A549 (cell line): ENCODE measurements around the gene OR9A2. TPM values are rescaled to one million over a fixed set of nuclear protein-coding genes. Genes with fewer than 3 reads are reported as not detected.

ENCODE experiments used
- ATAC-seq, 2 experiments: fragments of 200-7000 bp in 1 of 2; fragments of >200 bp in 1 of 2; cut with Nextera tagmentation in 1 of 2; cut with Tn5 transposase in 1 of 2; 3 replicates each; pipeline versions ENCODE4 v1.8.0 to v1.9.1; 2018 to 2020; ENCODE audit warnings: mild to moderate bottlenecking in 1 of 2, moderate library complexity in 1 of 2
- CTCF ChIA-PET: fragments of 300-600 bp; sonication (Branson Sonifier 250); formaldehyde crosslinking; extraction: SDS; loops from one replicate; lab custom pipeline; 2021; ENCODE audit warnings: antibody characterized with exemption, inconsistent platforms; lab: Yijun Ruan, JAX
- POLR2A ChIA-PET: fragments of 350-600 bp; formaldehyde crosslinking; extraction: SDS; loops from one replicate; lab custom pipeline; 2021; ENCODE audit warnings: antibody characterized with exemption, inconsistent platforms; lab: Yijun Ruan, JAX
- DNase-seq, 2 experiments: peaks; one replicate each; pipeline versions ENCODE4 v3.0.0 to v3.0.0-alpha.2; 2011 to 2016; ENCODE audit warnings: low read depth in 1 of 2, low spot score in 1 of 2
- FAIRE-seq: peaks from 2 replicates; lab custom pipeline; 2011; peaks lifted over from hg19 to GRCh38; lab: Jason Lieb, UNC
- H3K27ac ChIP-seq, 2 experiments: fragments of >200 bp; sonication (Bioruptor Twin); formaldehyde crosslinking; 3 replicates each; pipeline ENCODE4 v1.5.1; 2016 to 2017
- H3K4me1 ChIP-seq: fragments of >200 bp; sonication (Bioruptor Twin); formaldehyde crosslinking; 3 replicates; pipeline ENCODE4 v1.6.1; 2016
- H3K4me2 ChIP-seq: fragments of >200 bp; sonication (Bioruptor Twin); formaldehyde crosslinking; 3 replicates; pipeline ENCODE4 v1.6.1; 2016
- H3K4me3 ChIP-seq: fragments of >200 bp; sonication (Bioruptor Twin); formaldehyde crosslinking; 3 replicates; pipeline ENCODE4 v1.5.1; 2016
- H3K9me3 ChIP-seq: fragments of >200 bp; sonication (Bioruptor Twin); formaldehyde crosslinking; 3 replicates; pipeline ENCODE4 v1.6.1; 2016
- BCL3 ChIP-seq: fragments of >200 bp; sonication (Bioruptor Twin); formaldehyde crosslinking; IDR thresholded peaks from 3 replicates; pipeline ENCODE4 v1.6.1; 2016
- BHLHE40 ChIP-seq: IDR thresholded peaks from 2 replicates; pipeline ENCODE4 v1.6.1; 2012; ENCODE audit warnings: low read depth, low read length, inconsistent platforms
- CEBPB ChIP-seq, 2 experiments: fragments of >200 bp in 1 of 2; sonication (Bioruptor Twin) in 1 of 2; formaldehyde crosslinking in 1 of 2; IDR thresholded peaks; 2 replicates each; pipeline ENCODE4 v1.6.1; 2012 to 2016
- CHD2 ChIP-seq: fragments of 150-350 bp; IDR thresholded peaks from 2 replicates; pipeline ENCODE4 v1.6.1; 2014; ENCODE audit warnings: low read length; ENCODE audit not compliant: partially characterized antibody
- CHD4 ChIP-seq: fragments of 200-600 bp; sonication (generic); IDR thresholded peaks from 2 replicates; pipeline ENCODE4 v1.6.1; 2016; ENCODE audit warnings: antibody characterized with exemption, mild to moderate bottlenecking, borderline replicate concordance
- EHF ChIP-seq: fragments of 250-450 bp; sonication (Bioruptor Pico); IDR thresholded peaks from 2 replicates; pipeline ENCODE4 v1.5.0; 2020; ENCODE audit warnings: mild to moderate bottlenecking
- ELK1 ChIP-seq: fragments of 150-350 bp; IDR thresholded peaks from 2 replicates; pipeline ENCODE4 v1.6.1; 2014; ENCODE audit warnings: low read depth, mild to moderate bottlenecking, low read length
- ESRRA ChIP-seq: fragments of 150-350 bp; IDR thresholded peaks from 2 replicates; pipeline ENCODE4 v1.6.1; 2014; ENCODE audit warnings: mild to moderate bottlenecking, low read length, borderline replicate concordance
- FOSB ChIP-seq: fragments of 250-450 bp; sonication (Bioruptor Pico); IDR thresholded peaks from 2 replicates; pipeline ENCODE4 v1.5.0; 2020; ENCODE audit warnings: mild to moderate bottlenecking, moderate library complexity
- FOSL2 ChIP-seq, 2 experiments: fragments of 450-650 bp in 1 of 2; fragments of >200 bp in 1 of 2; sonication (Bioruptor Twin) in 1 of 2; formaldehyde crosslinking; IDR thresholded peaks; 2 replicates each; pipeline versions ENCODE4 v1.5.0 to v1.6.1; 2016 to 2020; ENCODE audit warnings: mild to moderate bottlenecking in 1 of 2, moderate library complexity in 1 of 2
- GATA3 ChIP-seq: IDR thresholded peaks from 2 replicates; pipeline ENCODE4 v1.6.1; 2012; ENCODE audit warnings: borderline replicate concordance
- HOXA7 ChIP-seq: fragments of 250-450 bp; sonication (Bioruptor Pico); IDR thresholded peaks from 2 replicates; pipeline ENCODE4 v1.5.0; 2020; ENCODE audit warnings: mild to moderate bottlenecking, moderate library complexity
- HOXB5 ChIP-seq: fragments of 250-450 bp; sonication (Bioruptor Pico); IDR thresholded peaks from 2 replicates; pipeline ENCODE4 v1.5.0; 2020; ENCODE audit warnings: mild to moderate bottlenecking, moderate library complexity
- JUNB ChIP-seq: fragments of >200 bp; sonication (Bioruptor Twin); formaldehyde crosslinking; IDR thresholded peaks from 2 replicates; pipeline ENCODE4 v1.6.1; 2016
- KDM5A ChIP-seq: fragments of 200-600 bp; sonication (generic); IDR thresholded peaks from 2 replicates; pipeline ENCODE4 v1.6.1; 2016; ENCODE audit warnings: antibody characterized with exemption, mild to moderate bottlenecking
- MAFK ChIP-seq: fragments of 450-650 bp; IDR thresholded peaks from 2 replicates; pipeline ENCODE4 v1.6.1; 2014; ENCODE audit not compliant: partially characterized antibody
- MAZ ChIP-seq: fragments of 150-350 bp; IDR thresholded peaks from 2 replicates; pipeline ENCODE4 v1.6.1; 2014; ENCODE audit warnings: antibody characterized with exemption, low read depth, low read length, borderline replicate concordance
- MYC ChIP-seq: IDR thresholded peaks from 2 replicates; pipeline ENCODE4 v1.6.1; 2012; ENCODE audit warnings: mild to moderate bottlenecking, inconsistent platforms, low read length, improper control_type of control experiment, borderline replicate concordance
- PHF8 ChIP-seq: fragments of 200-600 bp; sonication (generic); IDR thresholded peaks from 2 replicates; pipeline ENCODE4 v1.6.1; 2016; ENCODE audit warnings: low read depth, mild to moderate bottlenecking, antibody characterized with exemption, moderate library complexity, borderline replicate concordance
- POLR2A ChIP-seq: IDR thresholded peaks from 2 replicates; pipeline ENCODE4 v1.6.1; 2012; ENCODE audit warnings: mild to moderate bottlenecking, low read length
- RAD21 ChIP-seq, 2 experiments: fragments of >200 bp in 1 of 2; sonication (Bioruptor Twin) in 1 of 2; formaldehyde crosslinking in 1 of 2; IDR thresholded peaks in 1 of 2; conservative IDR thresholded peaks in 1 of 2; 2 replicates in 1 of 2; 3 replicates in 1 of 2; pipeline ENCODE4 v1.6.1; 2012 to 2018; ENCODE audit warnings: inconsistent platforms in 1 of 2
- SREBF2 ChIP-seq: fragments of 450-650 bp; IDR thresholded peaks from 2 replicates; pipeline ENCODE4 v1.6.1; 2014; ENCODE audit warnings: mild to moderate bottlenecking, moderate library complexity
- TFCP2L1 ChIP-seq: fragments of 250-450 bp; sonication (Bioruptor Pico); IDR thresholded peaks from 2 replicates; pipeline ENCODE4 v1.5.0; 2021; ENCODE audit warnings: mild to moderate bottlenecking
- TP53 ChIP-seq: fragments of 250-450 bp; sonication (Bioruptor Pico); IDR thresholded peaks from 2 replicates; pipeline ENCODE4 v1.5.0; 2021; ENCODE audit warnings: mild to moderate bottlenecking, moderate library complexity
- ZFP36 ChIP-seq: fragments of 450-650 bp; IDR thresholded peaks from 2 replicates; pipeline ENCODE4 v1.6.1; 2014; ENCODE audit warnings: borderline replicate concordance; ENCODE audit not compliant: partially characterized antibody
- ZNF302 ChIP-seq: fragments of 250-450 bp; sonication (Bioruptor Pico); IDR thresholded peaks from 2 replicates; pipeline ENCODE4 v1.9.0; 2021; ENCODE audit warnings: inconsistent platforms, mild to moderate bottlenecking, moderate library complexity
- ZSCAN20 ChIP-seq: fragments of 250-450 bp; sonication (Bioruptor Pico); IDR thresholded peaks from 2 replicates; pipeline ENCODE4 v1.8.0; 2022; ENCODE audit warnings: mild to moderate bottlenecking, moderate library complexity
- WGBS: methylation state at CpG from one replicate; pipeline ENCODE4 v1.1.6; 2017; ENCODE audit errors: missing lambda C conversion rate; 5-methylcytosine and 5-hydroxymethylcytosine counted together
- polyA plus RNA-seq, 4 experiments: library from polyadenylated mRNA; depleted of rRNA in 3 of 4; stranded (reverse); fragments of >200 nt; fragmentation: RNase III in 1 of 4; extraction: RNeasy Plus Mini Kit Qiagen cat#74134 plus additional on column Dnase treatment in 1 of 4; gene quantifications; 2 replicates in 3 of 4; 3 replicates in 1 of 4; pipeline ENCODE4 v1.2.3, GENCODE V29; 2011 to 2017
- TF ChIP-seq, protein P1 (sequence below): fragments of 450-650 bp; IDR thresholded peaks from 2 replicates; pipeline ENCODE4 v1.6.1; 2014; ENCODE audit warnings: antibody characterized with exemption
- TF ChIP-seq, protein P2 (sequence below): IDR thresholded peaks from 2 replicates; pipeline ENCODE4 v1.6.1; 2012

Gene OR9A2
- polyA plus RNA-seq, 2 of the 4 experiments (the other 2 are of a cell fraction), result not detected

DNA sequence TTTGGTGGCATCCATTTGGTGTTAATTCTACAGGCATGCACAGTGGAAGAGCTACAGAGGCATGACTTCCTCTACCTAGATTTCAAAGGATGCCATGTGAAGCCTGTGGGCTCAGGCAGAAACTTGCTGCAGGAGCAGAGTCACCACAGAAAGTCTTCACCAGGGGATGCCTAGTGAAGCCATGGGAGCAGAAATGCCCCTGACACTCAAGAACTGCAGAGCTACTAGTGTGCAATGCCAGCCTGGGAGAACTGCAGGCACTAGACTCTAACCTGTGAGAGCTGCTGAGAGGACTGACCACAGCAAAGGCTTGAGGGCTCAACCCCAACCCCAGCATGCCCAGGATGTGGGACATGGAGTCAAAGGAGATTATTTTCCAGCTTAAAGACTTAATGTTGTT lies 3.9 kb downstream of the OR9A2 start:
- no peaks in the 10 kb centered on the region for H3K9me3 ChIP-seq
- ATAC-seq (no peak), DNase-seq (no peak), FAIRE-seq (no peak)
- no peak overlapping the region for H3K4me2 ChIP-seq
- no peak overlapping the region for H3K27ac ChIP-seq
- CTCF ChIA-PET, result interaction anchor here (0.8 to 1.0 kb wide), 3 partner anchors 10 to 192 kb away, joined by 3 to 4 read pairs (median 3); no protein-coding TSS in a partner anchor
- no peaks in the 10 kb centered on the region for H3K4me1 ChIP-seq
- POLR2A ChIA-PET, result no interaction called here
- H3K4me3 ChIP-seq, result no peak overlapping the region
- TF ChIP-seq BCL3, result no peak
- TF ChIP-seq FOSL2 (IDR thresholded peaks at IDR 0.05), result no peak
- TF ChIP-seq FOSL2 (CRISPR knock-in tag; IDR thresholded peaks at IDR 0.05), result no peak
- TF ChIP-seq, protein P1, sequence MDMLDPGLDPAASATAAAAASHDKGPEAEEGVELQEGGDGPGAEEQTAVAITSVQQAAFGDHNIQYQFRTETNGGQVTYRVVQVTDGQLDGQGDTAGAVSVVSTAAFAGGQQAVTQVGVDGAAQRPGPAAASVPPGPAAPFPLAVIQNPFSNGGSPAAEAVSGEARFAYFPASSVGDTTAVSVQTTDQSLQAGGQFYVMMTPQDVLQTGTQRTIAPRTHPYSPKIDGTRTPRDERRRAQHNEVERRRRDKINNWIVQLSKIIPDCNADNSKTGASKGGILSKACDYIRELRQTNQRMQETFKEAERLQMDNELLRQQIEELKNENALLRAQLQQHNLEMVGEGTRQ, result no peak
- TF ChIP-seq MYC, result no peak
- no peak for TF ChIP-seq ESRRA
- TF ChIP-seq HOXA7 (CRISPR knock-in tag), result no peak
- TF ChIP-seq, all 56 proteins: peak for 0

- POLR2A ChIA-PET, result no interaction called here
- CTCF ChIA-PET, result interaction anchor here (1.3 to 8.7 kb wide), 3 partner anchors 11 to 197 kb away, joined by 5 to 62 read pairs (median 10); no protein-coding TSS in a partner anchor
These were observed 8.0 kb downstream of the OR9A2 start for GRCh38 chr7:143018931-143019330.

GRCh38 chr7:143016996-143017395 lies 9.9 kb downstream of the OR9A2 start:
- Histone ChIP-seq H3K27ac (no peak overlapping the region), H3K4me1 (peaks cover 13% of the 10 kb centered on the region; the same call in 2 of the 3 replicates), H3K9me3 (no peaks in the 10 kb centered on the region), H3K4me3 (no peak overlapping the region), H3K4me2 (no peak overlapping the region)
- POLR2A ChIA-PET, result no interaction called here
- FAIRE-seq (no peak), ATAC-seq (no peak), DNase-seq (no peak)
- CTCF ChIA-PET, result interaction anchor here (1.1 to 8.7 kb wide), 3 partner anchors 11 to 199 kb away, joined by 3 to 62 read pairs (median 4); no protein-coding TSS in a partner anchor
- WGBS, result 13% methylated on average over 2 of the region's 2 CpGs
- TF ChIP-seq TP53 (no peak), CEBPB (IDR thresholded peaks at IDR 0.05) (no peak), CHD2 (no peak), HOXB5 (CRISPR knock-in tag) (no peak), ZFP36 (no peak), MAZ (no peak), TFCP2L1 (no peak), CHD4 (no peak), ELK1 (no peak), GATA3 (no peak), JUNB (no peak), PHF8 (no peak)

More at GRCh38 chr7:143018931-143019330, 8.0 kb downstream of the OR9A2 start:
- no peaks in the 10 kb centered on the region for H3K9me3 ChIP-seq
- no peak for DNase-seq
- TF ChIP-seq, protein P1, result no peak
- TF ChIP-seq BHLHE40, result no peak
- no peak for TF ChIP-seq BCL3
- TF ChIP-seq KDM5A, result no peak
- no peak for TF ChIP-seq EHF
- no peak for TF ChIP-seq SREBF2
- TF ChIP-seq TP53, result no peak
- TF ChIP-seq POLR2A, result no peak
- TF ChIP-seq ESRRA, result no peak
- no peak for TF ChIP-seq TFCP2L1
- TF ChIP-seq FOSB (CRISPR knock-in tag), result no peak
- no peak for TF ChIP-seq MAFK
- TF ChIP-seq, protein P2, sequence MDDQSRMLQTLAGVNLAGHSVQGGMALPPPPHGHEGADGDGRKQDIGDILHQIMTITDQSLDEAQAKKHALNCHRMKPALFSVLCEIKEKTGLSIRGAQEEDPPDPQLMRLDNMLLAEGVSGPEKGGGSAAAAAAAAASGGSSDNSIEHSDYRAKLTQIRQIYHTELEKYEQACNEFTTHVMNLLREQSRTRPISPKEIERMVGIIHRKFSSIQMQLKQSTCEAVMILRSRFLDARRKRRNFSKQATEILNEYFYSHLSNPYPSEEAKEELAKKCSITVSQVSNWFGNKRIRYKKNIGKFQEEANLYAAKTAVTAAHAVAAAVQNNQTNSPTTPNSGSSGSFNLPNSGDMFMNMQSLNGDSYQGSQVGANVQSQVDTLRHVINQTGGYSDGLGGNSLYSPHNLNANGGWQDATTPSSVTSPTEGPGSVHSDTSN, result no peak
- TF ChIP-seq ZNF302 (CRISPR knock-in tag), result no peak
- TF ChIP-seq ZSCAN20 (CRISPR knock-in tag), result no peak
- TF ChIP-seq RAD21 (conservative IDR thresholded peaks at IDR 0.05 in 1 of 2, IDR thresholded peaks at IDR 0.05 in 1 of 2), result no peak
- TF ChIP-seq, all 56 proteins: peak for 0
- no peak overlapping the region for H3K4me2 ChIP-seq
- H3K4me1 ChIP-seq, result peaks cover 9% of the 10 kb centered on the region; the same call in 2 of the 3 replicates
- FAIRE-seq, result no peak
- H3K4me3 ChIP-seq, result no peak overlapping the region
- no peak for ATAC-seq
- H3K27ac ChIP-seq, result no peak overlapping the region
